ENCODE data around the gene FLYWCH2. TPM values are rescaled to one million over a fixed set of nuclear protein-coding genes. Genes with fewer than 3 reads are reported as not detected.
A peak's percentile ranks its signal among the peaks of the same experiment; 100 is the strongest.

FLYWCH2 gene
- total and polyA plus RNA-seq, 9 of the 15 experiments (the other 6 are each of a cell fraction or from before 2014, with no cell fraction given), result 0.70 to 55.5 (median 7.6) TPM

GRCh38 chr16:2904100-2904921 lies 21.3 kb downstream of the FLYWCH2 start (continued):
- TF ChIP-seq STAT5B (CRISPR knock-in tag; IDR thresholded peaks at IDR 0.05) (no peak), E2F6 (IDR thresholded peaks at IDR 0.05; ENCODE audit: borderline replicate concordance in 1 of 2, extremely low read depth in 1 of 2, insufficient read depth in 1 of 2, insufficient read length in 1 of 2, low read depth in 1 of 2, low read length in 1 of 2, poor library complexity in 1 of 2, severe bottlenecking in 1 of 2) (peak in 1 of 2 experiments; percentile 36), PHTF2 (CRISPR knock-in tag; IDR thresholded peaks at IDR 0.05) (no peak), ATF4 (CRISPR knock-in tag; IDR thresholded peaks at IDR 0.05) (no peak), CAMTA2 (CRISPR knock-in tag; conservative IDR thresholded peaks at IDR 0.05) (no peak), MECOM (CRISPR knock-in tag; IDR thresholded peaks at IDR 0.05) (no peak), JUN (IDR thresholded peaks at IDR 0.05; ENCODE audit: borderline replicate concordance, low read depth, low read length) (no peak; the same call in 1 of the 2 replicates), JUN (CRISPR knock-in tag; IDR thresholded peaks at IDR 0.05; ENCODE audit: borderline replicate concordance) (no peak), HDAC2 (IDR thresholded peaks at IDR 0.05) (0 out of 2 replicates have a peak, but pooled peaks have one; percentile 4), C11orf30 (IDR thresholded peaks at IDR 0.05; ENCODE audit: low read depth) (no peak), CBX3 (IDR thresholded peaks at IDR 0.05; ENCODE audit: borderline replicate concordance in 1 of 2, low read length in 2 of 2) (peak in 1 of 2 experiments; percentile 46; a peak in 1 of 3 replicates), MITF (IDR thresholded peaks at IDR 0.05) (peak; percentile 16; the same call in 1 of the 2 replicates), DIDO1 (tag; IDR thresholded peaks at IDR 0.05; ENCODE audit: low read depth) (no peak), DACH1 (IDR thresholded peaks at IDR 0.05; ENCODE audit: partially characterized antibody) (no peak), LCOR (CRISPR knock-in tag; IDR thresholded peaks at IDR 0.05) (0 out of 2 replicates have a peak, but pooled peaks have one; percentile 69), ARID2 (IDR thresholded peaks at IDR 0.05) (0 out of 2 replicates have a peak, but pooled peaks have one; percentile 8)
- TF ChIP-seq, protein P1, sequence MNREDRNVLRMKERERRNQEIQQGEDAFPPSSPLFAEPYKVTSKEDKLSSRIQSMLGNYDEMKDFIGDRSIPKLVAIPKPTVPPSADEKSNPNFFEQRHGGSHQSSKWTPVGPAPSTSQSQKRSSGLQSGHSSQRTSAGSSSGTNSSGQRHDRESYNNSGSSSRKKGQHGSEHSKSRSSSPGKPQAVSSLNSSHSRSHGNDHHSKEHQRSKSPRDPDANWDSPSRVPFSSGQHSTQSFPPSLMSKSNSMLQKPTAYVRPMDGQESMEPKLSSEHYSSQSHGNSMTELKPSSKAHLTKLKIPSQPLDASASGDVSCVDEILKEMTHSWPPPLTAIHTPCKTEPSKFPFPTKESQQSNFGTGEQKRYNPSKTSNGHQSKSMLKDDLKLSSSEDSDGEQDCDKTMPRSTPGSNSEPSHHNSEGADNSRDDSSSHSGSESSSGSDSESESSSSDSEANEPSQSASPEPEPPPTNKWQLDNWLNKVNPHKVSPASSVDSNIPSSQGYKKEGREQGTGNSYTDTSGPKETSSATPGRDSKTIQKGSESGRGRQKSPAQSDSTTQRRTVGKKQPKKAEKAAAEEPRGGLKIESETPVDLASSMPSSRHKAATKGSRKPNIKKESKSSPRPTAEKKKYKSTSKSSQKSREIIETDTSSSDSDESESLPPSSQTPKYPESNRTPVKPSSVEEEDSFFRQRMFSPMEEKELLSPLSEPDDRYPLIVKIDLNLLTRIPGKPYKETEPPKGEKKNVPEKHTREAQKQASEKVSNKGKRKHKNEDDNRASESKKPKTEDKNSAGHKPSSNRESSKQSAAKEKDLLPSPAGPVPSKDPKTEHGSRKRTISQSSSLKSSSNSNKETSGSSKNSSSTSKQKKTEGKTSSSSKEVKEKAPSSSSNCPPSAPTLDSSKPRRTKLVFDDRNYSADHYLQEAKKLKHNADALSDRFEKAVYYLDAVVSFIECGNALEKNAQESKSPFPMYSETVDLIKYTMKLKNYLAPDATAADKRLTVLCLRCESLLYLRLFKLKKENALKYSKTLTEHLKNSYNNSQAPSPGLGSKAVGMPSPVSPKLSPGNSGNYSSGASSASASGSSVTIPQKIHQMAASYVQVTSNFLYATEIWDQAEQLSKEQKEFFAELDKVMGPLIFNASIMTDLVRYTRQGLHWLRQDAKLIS (CRISPR knock-in tag; IDR thresholded peaks at IDR 0.05), result 0 out of 2 replicates have a peak, but pooled peaks have one; percentile 30
- TF ChIP-seq, protein P2, sequence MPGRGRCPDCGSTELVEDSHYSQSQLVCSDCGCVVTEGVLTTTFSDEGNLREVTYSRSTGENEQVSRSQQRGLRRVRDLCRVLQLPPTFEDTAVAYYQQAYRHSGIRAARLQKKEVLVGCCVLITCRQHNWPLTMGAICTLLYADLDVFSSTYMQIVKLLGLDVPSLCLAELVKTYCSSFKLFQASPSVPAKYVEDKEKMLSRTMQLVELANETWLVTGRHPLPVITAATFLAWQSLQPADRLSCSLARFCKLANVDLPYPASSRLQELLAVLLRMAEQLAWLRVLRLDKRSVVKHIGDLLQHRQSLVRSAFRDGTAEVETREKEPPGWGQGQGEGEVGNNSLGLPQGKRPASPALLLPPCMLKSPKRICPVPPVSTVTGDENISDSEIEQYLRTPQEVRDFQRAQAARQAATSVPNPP (IDR thresholded peaks at IDR 0.05; ENCODE audit: borderline replicate concordance, insufficient read depth, insufficient read length), result no peak
